Glomerular visceral epithelial cell (primary cell): ENCODE measurements around the gene TRIM46.
"Not testable (repeated sequence)": the region's sequence is repeated elsewhere in the genome, so short reads cannot be mapped to it uniquely, and the experiment has no call there.

Source experiments
- DNase-seq: peaks from one replicate; pipeline ENCODE4 v3.0.0-alpha.2; 2016; ENCODE audit errors: extremely low spot score

The TRIM46 gene

DNA sequence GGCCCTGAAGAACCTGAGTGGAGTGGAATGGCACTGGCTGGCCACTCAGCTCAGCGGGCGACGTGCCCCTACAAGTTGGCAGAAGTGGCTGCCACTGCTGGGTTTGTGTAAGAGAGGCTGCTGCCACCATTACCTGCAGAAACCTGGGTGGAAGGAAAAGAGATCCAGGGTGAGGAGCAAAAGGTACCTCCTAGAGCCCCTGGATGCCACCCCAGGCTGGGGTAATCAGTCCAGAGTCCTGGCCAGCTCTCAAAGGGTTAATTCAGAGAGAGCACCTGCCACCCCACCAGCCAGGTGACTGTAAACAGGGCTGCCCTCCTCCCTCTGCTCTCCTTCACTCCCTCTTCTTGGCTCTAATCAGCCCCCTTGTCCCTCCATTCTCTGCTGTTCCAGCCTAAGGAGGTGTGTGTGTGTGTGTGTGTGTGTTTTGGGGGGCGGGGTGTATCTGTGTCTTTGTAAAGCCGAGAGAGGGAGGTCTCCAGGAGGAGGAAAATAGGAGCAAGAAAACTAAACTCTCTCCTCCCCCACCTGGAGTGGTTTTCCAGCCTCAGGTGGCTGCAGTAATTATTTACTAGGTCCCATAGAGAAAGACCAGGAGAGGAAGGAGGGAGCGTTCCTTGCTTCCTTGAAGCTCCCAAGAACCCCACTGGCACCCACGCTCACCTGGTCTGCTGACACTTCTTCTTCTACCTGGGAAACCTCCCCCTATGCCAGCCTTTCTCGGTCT is 12.6 kb downstream of the TRIM46 start:
- no peak for DNase-seq

DNA sequence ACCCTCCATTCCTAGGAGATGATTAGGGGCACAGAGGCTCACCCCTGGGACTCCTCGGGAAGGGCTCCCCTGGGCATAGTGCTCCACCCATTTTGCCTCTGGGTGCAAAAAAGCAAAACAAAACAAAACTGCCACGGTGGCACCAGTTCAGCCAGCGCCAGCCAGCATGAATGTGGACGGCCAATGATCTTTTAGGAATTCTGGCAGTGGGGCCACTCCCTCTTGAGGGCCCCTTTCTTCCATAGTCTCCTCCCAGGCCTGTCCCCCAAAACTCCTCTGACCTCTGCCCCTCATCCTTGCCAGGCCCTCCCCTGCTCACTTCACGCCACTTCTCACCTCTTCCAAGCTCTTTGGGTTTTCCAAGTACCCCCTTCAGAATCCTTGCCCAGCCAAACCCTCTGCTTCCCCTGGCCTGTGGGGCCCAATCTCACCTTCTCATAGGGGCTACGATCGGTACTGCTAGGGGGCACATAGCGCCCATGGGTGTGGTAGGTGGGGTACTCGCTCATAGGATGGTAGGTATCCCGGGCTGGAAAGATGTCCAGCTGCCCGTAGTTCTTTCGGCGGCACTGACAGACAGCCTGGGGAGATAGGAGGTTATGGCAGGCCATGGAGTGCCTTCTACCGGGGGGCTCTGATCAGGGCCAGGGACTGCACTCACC is 13.3 kb downstream of the TRIM46 start:
- DNase-seq, result no peak

DNA sequence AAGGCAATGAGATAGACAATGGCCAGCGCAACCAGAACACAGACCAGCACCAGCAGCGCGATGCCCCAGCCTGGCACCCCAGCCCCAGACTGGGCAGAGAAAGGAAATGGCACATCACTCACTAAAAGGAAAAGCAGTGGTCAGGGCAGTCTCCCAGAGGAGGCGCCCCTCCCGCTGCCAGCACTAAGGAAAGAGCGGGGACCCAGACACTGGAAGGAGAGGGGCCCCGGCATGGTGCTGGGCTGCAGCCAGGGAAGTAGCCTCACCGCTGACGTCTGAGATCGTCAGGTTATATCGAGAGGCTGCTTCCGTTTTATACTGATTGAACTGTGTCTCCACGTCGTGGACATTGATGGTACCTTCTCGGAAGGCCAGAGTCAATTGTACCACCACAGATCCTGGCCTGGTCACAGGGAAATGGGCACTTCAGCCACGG is 13.8 kb downstream of the TRIM46 start:
- DNase-seq, result no peak

DNA sequence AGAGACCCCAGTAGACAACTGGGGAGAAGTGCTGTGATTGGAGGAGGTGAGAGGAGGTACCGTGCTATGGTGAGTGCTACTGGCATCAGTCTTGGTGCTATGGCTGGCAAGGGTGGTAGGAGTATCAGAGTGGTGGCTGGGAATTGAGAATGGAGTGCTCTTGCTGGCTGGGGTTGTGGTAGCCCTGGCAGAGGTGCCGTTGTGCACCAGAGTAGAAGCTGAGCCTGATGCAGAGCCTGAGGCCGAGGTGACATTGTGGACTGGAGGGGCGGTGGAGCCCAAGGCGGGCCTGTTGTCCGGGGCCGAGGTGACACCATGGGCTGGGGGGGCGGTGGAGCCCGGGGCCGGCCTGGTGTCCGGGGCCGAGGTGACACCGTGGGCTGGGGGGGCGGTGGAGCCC is 14.6 kb downstream of the TRIM46 start:
- no peak for DNase-seq

DNA sequence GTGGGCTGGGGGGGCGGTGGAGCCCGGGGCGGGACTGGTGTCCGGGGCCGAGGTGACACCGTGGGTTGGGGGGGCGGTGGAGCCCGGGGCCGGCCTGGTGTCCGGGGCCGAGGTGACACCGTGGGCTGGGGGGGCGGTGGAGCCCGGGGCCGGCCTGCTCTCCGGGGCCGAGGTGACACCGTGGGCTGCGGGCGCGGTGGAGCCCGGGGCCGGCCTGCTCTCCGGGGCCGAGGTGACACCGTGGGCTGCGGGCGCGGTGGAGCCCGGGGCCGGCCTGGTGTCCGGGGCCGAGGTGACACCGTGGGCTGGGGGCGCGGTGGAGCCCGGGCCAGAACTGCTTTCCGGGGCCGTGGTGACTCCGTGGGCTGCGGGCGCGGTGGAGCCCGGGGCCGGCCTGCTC is 16.3 kb downstream of the TRIM46 start:
- DNase-seq, result not testable (repeated sequence)

DNA sequence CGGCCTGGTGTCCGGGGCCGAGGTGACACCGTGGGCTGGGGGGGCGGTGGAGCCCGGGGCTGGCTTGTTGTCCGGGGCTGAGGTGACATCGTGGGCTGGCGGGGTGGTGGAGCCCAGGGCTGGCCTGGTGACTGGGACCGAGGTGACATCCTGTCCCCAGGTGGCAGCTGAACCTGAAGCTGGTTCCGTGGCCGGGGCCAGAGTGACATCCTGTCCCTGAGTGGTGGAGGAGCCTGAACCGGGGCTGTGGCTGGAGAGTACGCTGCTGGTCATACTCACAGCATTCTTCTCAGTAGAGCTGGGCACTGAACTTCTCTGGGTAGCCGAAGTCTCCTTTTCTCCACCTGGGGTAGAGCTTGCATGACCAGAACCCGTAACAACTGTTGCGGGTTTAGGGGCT is 18.3 kb downstream of the TRIM46 start:
- DNase-seq, result no peak

DNA sequence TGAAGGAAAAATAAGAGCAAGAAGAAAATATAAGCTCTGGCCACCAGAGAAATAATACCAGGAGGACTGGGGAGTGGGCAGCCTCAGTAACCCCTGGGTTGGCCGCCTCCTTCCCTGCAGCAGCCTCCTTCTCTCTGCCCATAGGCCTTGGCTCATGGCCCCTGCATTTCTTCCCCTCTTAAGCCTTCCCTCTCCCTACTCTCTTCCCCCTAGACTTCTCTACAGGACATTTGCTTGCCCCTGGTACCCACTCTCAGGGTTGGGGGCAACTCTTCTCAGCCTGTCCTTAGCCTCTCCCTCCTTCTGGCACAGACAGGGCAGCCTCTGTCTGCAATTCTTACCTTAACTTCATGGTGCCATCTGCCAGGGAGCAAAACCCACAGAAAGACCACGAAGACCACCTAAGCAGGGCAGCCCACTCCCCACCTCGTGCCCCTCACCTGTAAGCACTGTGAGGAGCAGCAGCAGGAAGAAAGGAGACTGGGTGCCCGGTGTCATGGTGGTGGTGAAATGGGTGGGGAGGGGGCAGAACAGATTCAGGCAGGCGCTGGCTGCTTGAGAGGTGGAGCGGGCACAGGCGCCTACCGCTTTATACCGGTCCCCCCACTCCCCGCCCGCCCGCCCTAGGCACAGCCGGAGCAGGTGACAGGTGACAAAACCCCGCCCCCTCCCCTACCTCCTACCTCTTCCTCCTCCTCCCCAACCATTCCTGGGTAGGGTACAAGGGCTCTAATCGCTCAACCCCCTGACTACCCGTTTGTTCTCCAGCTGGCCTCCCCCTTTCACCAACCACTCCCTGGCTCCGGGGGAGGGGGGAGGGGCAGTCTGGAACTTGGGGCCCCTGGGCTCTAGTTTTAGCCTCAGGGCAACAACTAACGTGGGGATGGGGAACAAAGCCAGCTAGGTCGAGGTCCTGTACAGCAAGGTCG is 19.0 kb downstream of the TRIM46 start:
- DNase-seq, result no peak

DNA sequence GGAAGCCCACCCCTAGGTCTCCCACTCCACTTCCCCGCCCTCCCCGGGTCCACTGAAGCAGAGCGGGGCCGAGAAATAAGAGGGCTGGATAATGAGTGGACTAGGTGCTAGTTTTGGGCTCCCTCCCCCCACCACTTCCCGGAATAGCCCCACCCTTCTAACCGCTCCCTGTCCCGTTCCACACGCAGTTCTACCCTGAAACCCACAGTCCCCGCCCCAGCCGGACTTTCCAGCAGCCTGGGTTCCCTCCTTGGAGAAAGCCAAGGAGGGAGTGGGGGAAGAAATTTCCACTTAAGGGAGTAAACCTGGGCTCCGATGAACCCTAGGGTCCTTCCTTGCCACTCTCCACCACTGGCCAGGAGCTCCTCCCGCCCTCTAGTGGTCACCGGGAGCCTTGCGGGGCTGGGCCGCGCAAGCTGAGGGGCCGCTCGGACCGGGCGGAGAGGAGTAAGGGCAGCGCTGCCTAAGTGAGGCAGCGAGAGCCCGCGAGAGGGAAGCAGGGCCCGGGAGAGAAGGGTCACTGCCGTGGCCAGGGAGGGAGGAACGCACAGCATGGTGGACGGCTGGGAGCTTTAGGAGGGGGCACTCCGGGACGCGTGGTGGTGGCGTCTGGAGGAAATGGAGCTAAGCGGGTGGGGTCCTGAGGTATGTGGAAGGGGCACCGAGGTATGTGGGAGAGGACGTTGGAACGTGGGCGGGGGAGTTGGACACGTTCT is 19.8 kb downstream of the TRIM46 start:
- DNase-seq, result peak; percentile 96

DNA sequence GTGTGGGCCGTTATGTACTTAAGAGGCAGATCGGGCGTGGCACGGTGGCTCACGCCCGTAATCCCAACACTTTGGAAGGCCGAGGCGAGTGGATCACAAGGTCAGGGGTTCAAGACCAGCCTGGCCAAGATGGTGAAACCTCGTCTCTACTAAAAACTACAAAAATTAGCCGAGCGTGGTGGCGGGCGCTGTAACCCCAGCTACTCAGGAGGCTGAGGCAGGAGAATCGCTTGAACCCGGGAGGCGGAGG is 20.3 kb downstream of the TRIM46 start:
- not testable (repeated sequence) for DNase-seq

DNA sequence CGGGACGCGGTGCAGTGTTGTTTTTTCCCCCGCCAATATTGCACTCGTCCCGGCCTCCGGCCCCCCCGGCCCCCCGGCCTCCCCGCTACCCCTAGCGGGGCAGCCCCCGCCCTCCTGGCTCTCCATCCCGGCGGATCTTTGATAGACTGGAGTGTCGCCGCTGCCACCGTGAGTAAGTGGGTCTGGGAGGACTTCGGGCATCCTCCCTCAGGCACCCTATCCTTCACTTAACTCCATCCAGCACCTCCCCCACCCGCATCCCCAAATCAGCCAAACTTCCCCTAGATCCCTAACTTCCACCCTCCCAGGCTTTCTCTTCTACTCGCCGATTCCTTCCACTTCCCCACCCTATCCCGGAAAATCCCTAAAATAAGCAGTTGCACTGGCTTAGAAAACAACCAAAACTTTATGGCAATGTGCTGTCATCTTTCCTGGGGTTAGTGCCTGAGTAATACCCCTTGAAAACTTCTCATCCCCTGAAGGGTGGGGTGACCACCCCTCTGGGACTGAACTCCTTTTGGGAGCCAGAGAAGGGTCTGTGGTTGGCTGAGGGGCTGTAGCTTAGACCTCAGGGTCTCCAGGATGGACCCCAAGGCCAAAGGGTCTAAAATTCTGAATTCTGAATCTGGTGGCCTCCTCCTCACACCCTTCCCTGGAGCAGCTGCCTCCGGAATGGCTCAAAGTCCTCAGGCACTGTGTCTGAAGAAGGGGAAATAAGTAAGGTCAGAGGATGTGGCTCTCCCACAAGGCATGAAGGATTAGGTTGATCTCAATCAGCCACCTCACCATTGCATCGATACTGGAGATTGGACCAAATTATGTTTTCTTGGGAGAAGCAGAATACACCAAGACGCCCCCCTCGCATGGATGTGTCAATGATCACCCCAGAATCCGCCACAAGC is 21.8 kb downstream of the TRIM46 start:
- DNase-seq, result no peak

DNA sequence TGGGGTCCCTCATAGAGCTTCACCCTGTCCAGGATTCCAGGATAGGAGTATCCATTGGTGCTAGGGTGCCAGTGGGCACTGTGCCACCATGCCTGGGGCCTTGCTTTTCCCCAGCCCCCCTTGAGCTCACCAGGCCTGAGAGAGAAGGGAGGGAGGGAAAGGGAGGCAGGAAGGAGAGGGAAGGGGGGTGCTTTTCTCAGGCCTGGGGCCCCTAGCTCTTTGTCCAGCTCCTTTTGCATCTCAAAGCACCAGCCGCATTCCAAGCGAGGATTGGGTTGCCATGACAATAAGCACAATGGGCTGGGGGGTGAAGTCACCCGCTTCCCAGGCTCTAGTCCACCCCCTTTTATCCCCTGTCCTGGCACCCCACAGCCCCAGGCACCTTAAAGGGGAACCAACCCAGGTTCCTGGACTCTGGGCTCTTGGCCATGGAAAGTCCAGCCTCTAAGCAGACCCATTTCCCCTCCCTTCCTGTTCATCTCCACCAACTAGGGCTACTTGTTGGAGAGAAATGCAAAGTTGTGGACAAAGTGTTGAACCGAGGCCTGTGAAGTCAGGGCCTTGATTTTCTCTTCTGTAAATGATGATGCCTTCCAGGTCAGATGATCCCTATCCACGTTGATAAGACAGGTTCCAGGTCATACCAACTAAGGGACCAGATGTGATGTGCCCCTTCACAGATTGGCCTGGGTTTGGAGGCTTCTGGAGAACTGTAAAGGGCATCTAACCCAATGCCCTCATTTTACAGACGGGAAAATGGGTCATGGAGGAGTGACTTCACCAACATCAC is 22.6 kb downstream of the TRIM46 start:
- peak; percentile 22 for DNase-seq

DNA sequence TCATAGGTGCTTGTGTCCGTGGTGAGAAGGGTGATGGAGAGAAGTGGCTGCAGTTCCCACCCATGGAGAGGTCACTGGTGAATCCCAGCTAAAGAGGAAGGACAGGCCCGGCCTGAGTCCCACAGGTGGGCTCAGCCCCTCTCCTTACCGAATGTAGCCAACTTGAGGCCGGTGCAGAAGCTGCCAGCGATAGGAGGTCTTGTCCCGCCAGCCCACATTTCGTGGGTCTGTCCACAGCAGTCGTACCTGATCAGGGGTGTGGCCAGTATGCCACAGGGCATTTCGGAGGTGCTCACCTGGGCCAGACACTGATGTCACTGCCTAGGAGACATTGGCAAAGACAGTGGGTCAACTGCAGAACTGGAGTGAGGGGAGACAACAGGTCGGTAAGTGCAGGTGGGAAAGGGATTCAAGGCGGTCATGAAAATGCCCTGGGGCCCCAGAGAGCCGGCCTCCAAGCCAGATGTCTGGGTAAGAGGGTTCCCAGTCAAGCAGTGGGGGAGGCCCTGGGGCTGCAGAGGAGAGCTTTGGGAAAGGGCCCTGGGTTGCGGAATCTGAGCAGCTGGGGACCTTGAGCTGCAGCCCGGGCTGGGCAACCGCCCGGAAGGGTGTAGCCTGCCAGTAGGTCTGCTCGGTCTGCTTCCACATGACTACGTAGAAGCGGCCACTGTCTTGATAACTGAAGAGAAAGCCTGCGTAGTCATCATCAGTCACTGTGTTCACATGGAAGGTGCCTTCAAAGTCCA is 23.4 kb downstream of the TRIM46 start:
- no peak for DNase-seq

DNA sequence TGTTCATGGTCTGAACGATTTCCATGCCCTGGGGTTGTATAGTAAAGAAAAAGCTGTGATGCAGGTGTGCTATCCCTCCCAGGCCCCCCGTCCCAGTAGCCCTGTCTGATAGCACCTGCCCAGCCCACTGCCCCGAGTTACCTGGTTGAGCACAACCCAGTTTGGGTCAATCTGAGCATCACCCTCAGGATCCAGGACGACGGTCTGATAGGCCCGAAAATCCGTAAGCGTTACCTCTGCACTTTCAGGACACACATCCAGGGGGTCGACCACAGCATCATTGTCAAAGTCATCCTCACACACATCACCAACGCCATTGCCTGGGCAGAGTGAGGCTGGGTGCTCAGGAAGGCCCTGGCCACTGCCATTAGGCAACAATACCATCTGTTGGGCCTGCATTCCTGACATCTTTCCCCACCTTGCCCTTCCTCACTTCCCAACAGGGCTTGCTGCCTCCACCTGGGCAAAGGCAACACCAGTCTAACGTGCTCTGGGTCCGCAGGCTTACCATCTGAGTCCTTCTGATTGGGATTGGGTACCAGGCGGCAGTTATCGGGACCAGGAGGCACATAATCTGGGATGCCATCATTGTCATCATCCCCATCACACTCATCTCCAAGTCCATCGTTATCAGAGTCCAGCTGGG is 24.4 kb downstream of the TRIM46 start:
- no peak for DNase-seq

DNA sequence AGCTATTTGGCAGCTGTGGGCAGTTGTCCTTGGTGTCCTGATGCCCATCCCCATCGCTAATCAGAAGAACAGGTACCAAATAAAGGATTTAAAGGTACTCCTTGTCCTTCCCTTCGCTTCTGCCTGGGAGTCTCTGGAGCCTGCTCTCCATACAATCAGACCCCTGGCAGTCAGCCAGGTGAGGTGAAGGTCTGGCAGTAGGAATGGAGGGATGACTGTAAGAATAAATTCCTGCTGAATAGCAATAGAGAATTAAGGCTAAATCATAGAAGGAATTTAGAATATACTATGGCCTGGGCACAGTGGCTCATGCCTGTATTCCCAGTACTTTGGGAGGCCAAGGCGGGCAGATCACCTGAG is 24.9 kb downstream of the TRIM46 start:
- DNase-seq, result no peak

DNA sequence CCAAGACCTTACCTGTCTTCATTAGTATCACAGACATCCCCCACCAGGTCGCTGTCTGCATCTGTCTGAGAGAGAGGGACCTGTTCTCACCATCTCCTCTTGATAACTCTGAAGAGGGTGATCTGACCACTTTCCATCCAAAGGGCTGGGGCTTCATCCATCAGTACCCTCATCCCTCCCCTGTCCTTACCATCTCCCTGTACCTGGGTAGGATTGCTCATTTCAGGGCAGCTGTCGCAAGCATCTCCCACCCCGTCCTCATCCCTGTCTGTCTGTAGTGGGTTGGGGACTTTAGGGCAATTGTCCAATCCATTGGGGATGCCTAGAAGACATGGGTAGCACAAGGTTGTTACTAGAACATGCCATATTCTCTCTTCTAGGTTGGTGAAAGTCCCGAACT is 26.1 kb downstream of the TRIM46 start:
- no peak for DNase-seq

DNA sequence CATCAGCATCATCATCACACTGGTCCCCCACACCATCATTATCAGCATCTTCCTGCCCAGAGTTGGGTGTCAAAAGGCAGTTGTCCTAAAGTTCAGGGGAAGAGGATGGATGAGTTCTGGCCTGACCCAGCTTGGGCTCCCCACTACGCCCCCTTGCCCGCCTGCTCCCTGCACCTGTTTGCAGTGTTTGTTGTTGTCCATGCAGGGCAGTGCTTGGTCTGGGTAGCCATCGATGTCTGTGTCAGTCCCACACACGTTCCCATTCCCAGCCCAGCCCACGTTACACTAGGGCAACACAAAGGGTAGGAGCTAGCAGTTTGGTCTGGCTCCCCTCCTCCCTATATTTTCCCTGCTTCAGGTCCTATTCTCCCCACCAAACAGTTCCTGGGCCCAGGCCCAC is 27.3 kb downstream of the TRIM46 start:
- DNase-seq, result no peak

DNA sequence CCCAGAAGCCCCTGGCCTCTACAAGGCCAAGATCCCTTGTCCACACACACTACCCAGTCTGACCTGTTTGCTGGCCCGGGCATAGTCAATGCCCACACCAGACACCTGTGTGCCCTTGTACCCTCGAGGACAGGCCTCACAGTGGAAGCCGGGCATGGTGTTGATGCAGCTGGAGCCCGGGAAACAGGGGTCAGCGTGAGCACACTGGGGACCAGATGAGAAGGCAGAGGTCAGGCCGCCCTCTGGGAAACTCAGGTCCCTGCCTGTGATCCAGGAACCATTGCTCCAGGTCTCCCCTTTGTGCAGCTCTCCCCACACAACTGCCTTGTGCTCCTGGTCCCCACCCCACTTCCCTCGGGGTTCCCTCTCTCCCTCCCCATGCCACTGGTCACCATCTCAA is 28.5 kb downstream of the TRIM46 start:
- no peak for DNase-seq

DNA sequence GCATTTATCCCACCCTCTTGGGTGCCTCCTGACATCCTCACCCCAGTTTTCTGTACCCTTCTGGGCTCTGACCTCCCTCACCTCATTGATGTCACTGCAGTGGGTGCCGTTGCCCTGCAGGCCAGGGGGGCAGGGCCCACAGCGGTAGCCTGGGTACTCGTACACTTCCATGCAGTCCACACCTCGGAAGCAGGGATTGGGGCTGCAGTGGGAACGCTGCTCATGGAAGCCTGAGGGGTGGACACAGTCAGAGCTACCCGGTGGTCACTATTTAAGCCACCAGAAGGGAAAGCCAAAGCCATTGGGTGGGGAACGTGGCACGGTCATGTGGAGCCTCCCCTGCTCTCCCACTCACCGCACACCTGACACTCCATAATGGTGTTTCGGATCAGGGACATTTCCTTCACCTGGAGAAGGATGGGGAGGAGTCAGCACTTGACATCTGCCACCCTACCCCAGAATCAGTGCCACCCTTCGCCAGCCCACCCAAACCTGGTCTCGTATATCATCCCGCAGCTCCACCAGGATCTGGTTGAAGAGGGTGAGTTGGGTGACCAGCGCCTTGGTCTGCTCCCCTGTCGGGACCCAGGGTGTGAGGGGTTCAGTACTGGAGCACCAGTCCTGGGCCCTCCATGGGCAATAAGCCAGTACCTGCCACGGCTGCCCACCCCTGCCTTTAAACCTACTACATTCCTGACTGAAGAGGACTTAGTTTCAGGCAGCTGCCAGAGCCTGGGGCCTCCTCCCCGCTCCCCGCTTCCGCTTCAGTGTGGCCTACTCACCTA is 29.3 kb downstream of the TRIM46 start:
- no peak for DNase-seq
